Measurements from ENCODE around the gene ELOA2.

DNA sequence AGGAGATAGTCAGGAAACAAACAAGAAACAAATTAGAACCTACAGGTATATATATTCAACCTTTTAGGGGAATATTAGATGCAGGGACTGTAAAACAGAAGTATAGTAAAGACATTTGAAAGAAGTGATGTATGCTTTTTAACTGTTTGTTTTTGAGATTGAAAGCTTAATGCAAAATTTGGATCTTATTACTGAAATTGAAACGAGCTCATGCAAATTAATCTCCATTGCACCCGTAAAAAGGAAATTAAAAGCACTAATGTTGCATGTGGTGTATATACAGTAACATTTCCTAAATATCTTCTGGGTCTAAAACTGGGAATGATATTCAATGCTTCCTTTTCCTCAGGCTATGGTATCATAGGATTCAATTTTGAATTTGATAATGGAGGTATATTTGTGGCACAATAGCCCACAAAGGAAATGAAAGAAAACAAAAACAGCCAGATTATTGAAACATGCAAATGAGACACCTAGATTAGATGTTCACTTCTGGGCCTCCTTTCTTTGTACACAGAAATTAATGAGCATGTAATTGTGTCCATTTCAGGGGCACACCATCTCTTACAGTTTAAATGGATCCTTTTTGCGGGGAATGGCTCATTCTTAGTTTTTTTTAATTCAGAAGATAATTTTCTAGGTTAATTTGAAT, 1.6 kb upstream of the ELOA2 start:
- TF ChIP-seq, protein P1, sequence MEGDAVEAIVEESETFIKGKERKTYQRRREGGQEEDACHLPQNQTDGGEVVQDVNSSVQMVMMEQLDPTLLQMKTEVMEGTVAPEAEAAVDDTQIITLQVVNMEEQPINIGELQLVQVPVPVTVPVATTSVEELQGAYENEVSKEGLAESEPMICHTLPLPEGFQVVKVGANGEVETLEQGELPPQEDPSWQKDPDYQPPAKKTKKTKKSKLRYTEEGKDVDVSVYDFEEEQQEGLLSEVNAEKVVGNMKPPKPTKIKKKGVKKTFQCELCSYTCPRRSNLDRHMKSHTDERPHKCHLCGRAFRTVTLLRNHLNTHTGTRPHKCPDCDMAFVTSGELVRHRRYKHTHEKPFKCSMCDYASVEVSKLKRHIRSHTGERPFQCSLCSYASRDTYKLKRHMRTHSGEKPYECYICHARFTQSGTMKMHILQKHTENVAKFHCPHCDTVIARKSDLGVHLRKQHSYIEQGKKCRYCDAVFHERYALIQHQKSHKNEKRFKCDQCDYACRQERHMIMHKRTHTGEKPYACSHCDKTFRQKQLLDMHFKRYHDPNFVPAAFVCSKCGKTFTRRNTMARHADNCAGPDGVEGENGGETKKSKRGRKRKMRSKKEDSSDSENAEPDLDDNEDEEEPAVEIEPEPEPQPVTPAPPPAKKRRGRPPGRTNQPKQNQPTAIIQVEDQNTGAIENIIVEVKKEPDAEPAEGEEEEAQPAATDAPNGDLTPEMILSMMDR (conservative IDR thresholded peaks at IDR 0.05; ENCODE audit: low read length): no peak
- TF ChIP-seq EZH2phosphoT487 (IDR thresholded peaks at IDR 0.05; ENCODE audit: borderline replicate concordance, low read depth, low read length): no peak
